ENCODE measurements around the gene LMBR1. TPM values are rescaled to one million over a fixed set of nuclear protein-coding genes. Genes with fewer than 3 reads are reported as not detected.

The LMBR1 gene
- total and polyA plus RNA-seq, 2 donors (not counting 3 experiments of a cell fraction or from before 2014, with no cell fraction given), result 14.0 to 72.9 TPM

GRCh38 chr7:156751319-156751718 lies 141.7 kb downstream of the LMBR1 start:
- no TSS peak for BruUV-seq (replicated peaks)
- Histone ChIP-seq H3K36me3 (ENCODE audit: control insufficient read depth in 2 of 2, extremely low read depth in 1 of 2, insufficient read depth in 2 of 2, low read length in 2 of 2) (peaks cover 0 to 5% of the 10 kb centered on the region in 2 experiments), H4K20me1 (replicated peaks; ENCODE audit: control insufficient read depth, extremely low read depth, insufficient read depth, low read length) (no peaks in the 10 kb centered on the region), H3K4me2 (ENCODE audit: insufficient read depth, low read length) (no peak overlapping the region), H3K79me2 (ENCODE audit: control insufficient read depth, insufficient read depth, low read length) (no peaks in the 10 kb centered on the region), H3K9me3 (replicated peaks; ENCODE audit: control insufficient read depth, insufficient read depth, low read length) (no peaks in the 10 kb centered on the region), H3K4me3 (replicated peaks in 1 of 3; ENCODE audit: insufficient read depth in 1 of 3, low read depth in 1 of 3, low read length in 3 of 3) (no peak overlapping the region), H2AFZ (ENCODE audit: low read depth, low read length) (no peak overlapping the region), H3K4me1 (ENCODE audit: control insufficient read depth, extremely low read depth, insufficient read depth, low read length) (no peaks in the 10 kb centered on the region), H3K9ac (replicated peaks; ENCODE audit: extremely low read depth, insufficient read depth, low read length) (no peak overlapping the region), H3K9me1 (replicated peaks; ENCODE audit: control insufficient read depth, extremely low read depth, insufficient read depth, low read length) (no peaks in the 10 kb centered on the region), H3K27me3 (ENCODE audit: control insufficient read depth in 2 of 2, insufficient read depth in 2 of 2, low read length in 2 of 2) (no peaks in the 10 kb centered on the region), H3K27ac (ENCODE audit: insufficient read depth, low read depth, low read length) (no peak overlapping the region)
- FAIRE-seq, result no peak
- TF ChIP-seq, protein P1, sequence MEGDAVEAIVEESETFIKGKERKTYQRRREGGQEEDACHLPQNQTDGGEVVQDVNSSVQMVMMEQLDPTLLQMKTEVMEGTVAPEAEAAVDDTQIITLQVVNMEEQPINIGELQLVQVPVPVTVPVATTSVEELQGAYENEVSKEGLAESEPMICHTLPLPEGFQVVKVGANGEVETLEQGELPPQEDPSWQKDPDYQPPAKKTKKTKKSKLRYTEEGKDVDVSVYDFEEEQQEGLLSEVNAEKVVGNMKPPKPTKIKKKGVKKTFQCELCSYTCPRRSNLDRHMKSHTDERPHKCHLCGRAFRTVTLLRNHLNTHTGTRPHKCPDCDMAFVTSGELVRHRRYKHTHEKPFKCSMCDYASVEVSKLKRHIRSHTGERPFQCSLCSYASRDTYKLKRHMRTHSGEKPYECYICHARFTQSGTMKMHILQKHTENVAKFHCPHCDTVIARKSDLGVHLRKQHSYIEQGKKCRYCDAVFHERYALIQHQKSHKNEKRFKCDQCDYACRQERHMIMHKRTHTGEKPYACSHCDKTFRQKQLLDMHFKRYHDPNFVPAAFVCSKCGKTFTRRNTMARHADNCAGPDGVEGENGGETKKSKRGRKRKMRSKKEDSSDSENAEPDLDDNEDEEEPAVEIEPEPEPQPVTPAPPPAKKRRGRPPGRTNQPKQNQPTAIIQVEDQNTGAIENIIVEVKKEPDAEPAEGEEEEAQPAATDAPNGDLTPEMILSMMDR (IDR thresholded peaks at IDR 0.05; ENCODE audit: extremely low read depth in 1 of 2, insufficient read depth in 1 of 2, low read depth in 1 of 2, low read length in 2 of 2), result no peak
- TF ChIP-seq GATA2 (IDR thresholded peaks at IDR 0.05; ENCODE audit: insufficient read depth, insufficient read length, low read depth, low read length) (no peak), FOS (IDR thresholded peaks at IDR 0.05; ENCODE audit: borderline replicate concordance, insufficient read depth, low read length) (no peak), EZH2 (IDR thresholded peaks at IDR 0.05; ENCODE audit: borderline replicate concordance, low read depth, low read length, severe bottlenecking) (no peak), JUN (IDR thresholded peaks at IDR 0.05; ENCODE audit: borderline replicate concordance, insufficient read depth, insufficient read length, low read depth) (no peak)
- intact Hi-C loops (cut with micrococcal nuclease), result no loop called here
- ChIA-PET POLR2A (no interaction called here), CTCF (interaction anchor here (1.0 to 1.2 kb wide), 2 partner anchors 15 to 938 kb away, joined by 3 read pairs; no protein-coding TSS in a partner anchor)
- DNase-seq (ENCODE audit: low read depth, low spot score), result peak; percentile 6
- dilution Hi-C loops (cut with MboI; ENCODE audit: extremely low pct_ligation_motif_present, low sequenced_read_pairs), result no loop called here

- H3K36me3 ChIP-seq (ENCODE audit: control insufficient read depth in 2 of 2, extremely low read depth in 1 of 2, insufficient read depth in 2 of 2, low read length in 2 of 2), result peaks cover 0 to 2% of the 10 kb centered on the region in 2 experiments
- no peaks in the 10 kb centered on the region for H3K9me3 ChIP-seq (replicated peaks; ENCODE audit: control insufficient read depth, insufficient read depth, low read length)
- BruUV-seq (replicated peaks), result no TSS peak
- no peak for TF ChIP-seq GATA2 (IDR thresholded peaks at IDR 0.05; ENCODE audit: insufficient read depth, insufficient read length, low read depth, low read length)
- TF ChIP-seq MAX (IDR thresholded peaks at IDR 0.05; ENCODE audit: insufficient read depth, insufficient read length), result no peak
- TF ChIP-seq JUN (IDR thresholded peaks at IDR 0.05; ENCODE audit: borderline replicate concordance, insufficient read depth, insufficient read length, low read depth), result no peak
- no peak for TF ChIP-seq MYC (IDR thresholded peaks at IDR 0.05; ENCODE audit: low read depth, low read length)
- no peak for TF ChIP-seq EZH2 (IDR thresholded peaks at IDR 0.05; ENCODE audit: borderline replicate concordance, low read depth, low read length, severe bottlenecking)
- no peak for TF ChIP-seq POLR2A (IDR thresholded peaks at IDR 0.05; ENCODE audit: low read depth, low read length)
- TF ChIP-seq, protein P1 (IDR thresholded peaks at IDR 0.05; ENCODE audit: extremely low read depth in 1 of 2, insufficient read depth in 1 of 2, low read depth in 1 of 2, low read length in 2 of 2), result no peak
- no peak for TF ChIP-seq FOS (IDR thresholded peaks at IDR 0.05; ENCODE audit: borderline replicate concordance, insufficient read depth, low read length)
- no peak for TF ChIP-seq POLR2AphosphoS5 (IDR thresholded peaks at IDR 0.05; ENCODE audit: insufficient read depth, low read depth, low read length)
- ChIA-PET POLR2A (no interaction called here), CTCF (interaction anchor here (0.8 to 1.2 kb wide), 3 partner anchors 9 to 32 kb away, joined by 3 read pairs; no protein-coding TSS in a partner anchor)
- H3K9me1 ChIP-seq (replicated peaks; ENCODE audit: control insufficient read depth, extremely low read depth, insufficient read depth, low read length), result no peaks in the 10 kb centered on the region
- H3K27me3 ChIP-seq (ENCODE audit: control insufficient read depth in 2 of 2, insufficient read depth in 2 of 2, low read length in 2 of 2), result no peaks in the 10 kb centered on the region
- no peaks in the 10 kb centered on the region for H4K20me1 ChIP-seq (replicated peaks; ENCODE audit: control insufficient read depth, extremely low read depth, insufficient read depth, low read length)
- no peak overlapping the region for H3K4me3 ChIP-seq (replicated peaks in 1 of 3; ENCODE audit: insufficient read depth in 1 of 3, low read depth in 1 of 3, low read length in 3 of 3)
- dilution Hi-C loops (cut with MboI; ENCODE audit: extremely low pct_ligation_motif_present, low sequenced_read_pairs), result no loop called here
- H3K9ac ChIP-seq (replicated peaks; ENCODE audit: extremely low read depth, insufficient read depth, low read length), result no peak overlapping the region
- H3K27ac ChIP-seq (ENCODE audit: insufficient read depth, low read depth, low read length), result no peak overlapping the region
- no peak for DNase-seq (ENCODE audit: low read depth, low spot score)
- intact Hi-C loops (cut with micrococcal nuclease), result no loop called here
- no peaks in the 10 kb centered on the region for H3K4me1 ChIP-seq (ENCODE audit: control insufficient read depth, extremely low read depth, insufficient read depth, low read length)
- no peaks in the 10 kb centered on the region for H3K79me2 ChIP-seq (ENCODE audit: control insufficient read depth, insufficient read depth, low read length)
- FAIRE-seq, result no peak
- H2AFZ ChIP-seq (ENCODE audit: low read depth, low read length), result no peak overlapping the region
- no peak overlapping the region for H3K4me2 ChIP-seq (ENCODE audit: insufficient read depth, low read length)
Measured at GRCh38 chr7:156747718-156748117, 145.3 kb downstream of the LMBR1 start.

Measured in endothelial cell of umbilical vein (primary cell).